HG02885 (cell line): ENCODE data around the gene PCDHA10.
"Not testable (repeated sequence)": the region's sequence is repeated elsewhere in the genome, so short reads cannot be mapped to it uniquely, and the experiment has no call there.

Source experiments
- ATAC-seq: cut with Tn5 transposase; IDR thresholded peaks from one replicate; pipeline ENCODE4 v1.9.1; 2021; ENCODE audit warnings: mild to moderate bottlenecking; ENCODE audit not compliant: unreplicated experiment, poor library complexity

Gene PCDHA10

GRCh38 chr5:140855772-140856674 lies at the start of gene PCDHA10:
TSS of gene PCDHA10 (plus strand) at chr5:140855897. CDS start at chr5:140856049, 152 bp downstream.
- ATAC-seq: no peak

GRCh38 chr5:140806834-140807775 lies 48.6 kb upstream of the PCDHA10 start, which contains the start of gene PCDHA4:
TSS of gene PCDHA4 (plus strand) at chr5:140807068.
- ATAC-seq: no peak

- ATAC-seq: not testable (repeated sequence)
Observed at GRCh38 chr5:140808241-140808888, 47.3 kb upstream of the PCDHA10 start.

GRCh38 chr5:140808889-140809291 lies 46.8 kb upstream of the PCDHA10 start:
- ATAC-seq: no peak

- ATAC-seq: no peak
Observed at GRCh38 chr5:140821375-140822280, 34.1 kb upstream of the PCDHA10 start, which contains the start of gene PCDHA5. TSS of gene PCDHA5 (plus strand) at chr5:140821613.

- no peak for ATAC-seq
Observed at GRCh38 chr5:140822281-140822629, 33.4 kb upstream of the PCDHA10 start.

- ATAC-seq: not testable (repeated sequence)
Observed at GRCh38 chr5:140822969-140823368, 32.7 kb upstream of the PCDHA10 start.

- no peak for ATAC-seq
Observed at GRCh38 chr5:140823475-140823874, 32.2 kb upstream of the PCDHA10 start.

GRCh38 chr5:140827704-140828361 lies 27.9 kb upstream of the PCDHA10 start, which contains the start of gene PCDHA6:
TSS of gene PCDHA6 (plus strand) at chr5:140827960. CDS start at chr5:140828092, 132 bp downstream.
- ATAC-seq: no peak

GRCh38 chr5:140828362-140828737 lies 27.3 kb upstream of the PCDHA10 start:
- no peak for ATAC-seq

- ATAC-seq: not testable (repeated sequence)
Observed at GRCh38 chr5:140829511-140830501, 25.9 kb upstream of the PCDHA10 start.

- ATAC-seq: no peak
Observed at GRCh38 chr5:140833993-140834392, 21.7 kb upstream of the PCDHA10 start, which contains the start of gene PCDHA7. TSS of gene PCDHA7 (plus strand) at chr5:140834269. CDS start at chr5:140834384, 115 bp downstream.

- ATAC-seq: not testable (repeated sequence)
Observed at GRCh38 chr5:140834439-140835008, 21.2 kb upstream of the PCDHA10 start.

- ATAC-seq: no peak
Observed at GRCh38 chr5:140835622-140836510, 19.8 kb upstream of the PCDHA10 start.

- no peak for ATAC-seq
Observed at GRCh38 chr5:140840978-140841962, 14.4 kb upstream of the PCDHA10 start, which contains the start of gene PCDHA8. TSS of gene PCDHA8 (plus strand) at chr5:140841187. CDS start at chr5:140841322, 135 bp downstream.
